Thyroid gland (tissue), 4 donors: ENCODE data around the gene GLRB. TPM values are rescaled to one million over a fixed set of nuclear protein-coding genes. Genes with fewer than 3 reads are reported as not detected.

Experiments
- DNase-seq, 2 donors: peaks; one replicate each; pipeline ENCODE4 v3.0.0-alpha.2; 2019
- H3K27ac ChIP-seq, 3 donors: fragments of 200-600 bp; sonication (generic); 1 replicate in 2 of 3; 2 replicates in 1 of 3; pipeline ENCODE4 v1.5.1; 2016 to 2019; ENCODE audit warnings: mild to moderate bottlenecking in 1 of 3, moderate library complexity in 1 of 3
- H3K27me3 ChIP-seq: fragments of 200-600 bp; sonication (generic); one replicate; pipeline ENCODE4 v1.5.1; 2019
- H3K36me3 ChIP-seq, 2 donors: fragments of 200-600 bp; sonication (generic); one replicate each; pipeline ENCODE4 v1.5.1; 2016 to 2019
- H3K4me1 ChIP-seq, 2 donors: fragments of 200-600 bp; sonication (generic); one replicate each; pipeline ENCODE4 v1.5.1; 2017 to 2019
- H3K4me3 ChIP-seq, 3 donors: fragments of 200-600 bp; sonication (generic); replicated peaks in 1 of 3; 1 replicate in 2 of 3; 2 replicates in 1 of 3; pipeline ENCODE4 v1.5.1; 2016; ENCODE audit warnings: mild to moderate bottlenecking in 1 of 3
- H3K9me3 ChIP-seq: fragments of 200-600 bp; sonication (generic); one replicate; pipeline ENCODE4 v1.5.1; 2017
- POLR2A ChIP-seq, 2 donors: fragments of 450-650 bp; IDR thresholded peaks; one replicate each; pipeline ENCODE4 v1.6.1; 2017; ENCODE audit warnings: antibody characterized with exemption in 2 of 2, mild to moderate bottlenecking in 2 of 2, moderate library complexity in 1 of 2
- WGBS, 2 donors: methylation state at CpG; one replicate each; pipeline ENCODE4 v1.1.5; 2017; 5-methylcytosine and 5-hydroxymethylcytosine counted together
- intact Hi-C: fragments of 100-400 bp; cut with DNase I; formaldehyde crosslinking; loops from one replicate; pipeline ENCODE4 v1.15.1; 2023
- total RNA-seq, 4 donors: library from RNA; depleted of rRNA; stranded (reverse); fragments of >200 nt; gene quantifications; one replicate each; pipeline ENCODE4 v1.2.3, GENCODE V29; 2016
- TF ChIP-seq, protein P1 (sequence below), 6 experiments: fragments of 200-600 bp in 3 of 6; fragments of 450-650 bp in 3 of 6; sonication (generic) in 3 of 6; IDR thresholded peaks; one replicate each; pipeline ENCODE4 v1.5.1; 2016 to 2019; ENCODE audit warnings: antibody characterized with exemption in 6 of 6, mild to moderate bottlenecking in 2 of 6, inconsistent platforms in 1 of 6, moderate library complexity in 1 of 6

GLRB gene
- total RNA-seq, 4 donors from 2014 or later, result 0.54 to 5.1 (median 0.94) TPM

DNA sequence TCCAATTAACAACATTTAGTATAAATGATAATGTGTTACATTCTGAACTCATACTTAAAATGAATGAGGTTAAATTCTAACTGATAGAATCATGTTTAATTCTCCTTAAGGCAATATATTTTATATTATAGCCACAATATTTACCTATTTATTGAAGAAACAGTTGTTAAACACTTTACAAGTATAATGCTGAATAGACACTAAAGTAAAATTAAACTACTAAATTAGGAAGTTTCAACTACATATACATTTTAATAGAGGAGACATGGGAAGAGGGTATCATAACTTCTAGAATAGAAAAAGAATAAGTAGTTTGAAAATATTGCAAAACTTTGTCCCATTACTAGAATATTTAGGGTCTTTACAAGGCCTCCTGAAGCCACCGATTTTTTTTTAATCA, 108.3 kb downstream of the GLRB start:
- intact Hi-C loops, result no loop called here
- Histone ChIP-seq H3K36me3 (no peaks in the 10 kb centered on the region), H3K4me1 (no peaks in the 10 kb centered on the region), H3K27ac (no peak overlapping the region), H3K4me3 (no peak overlapping the region), H3K9me3 (no peaks in the 10 kb centered on the region), H3K27me3 (no peaks in the 10 kb centered on the region)
- WGBS, 2 donors, result 84 to 88% methylated on average over 1 of the region's 1 CpG
- TF ChIP-seq, protein P1, sequence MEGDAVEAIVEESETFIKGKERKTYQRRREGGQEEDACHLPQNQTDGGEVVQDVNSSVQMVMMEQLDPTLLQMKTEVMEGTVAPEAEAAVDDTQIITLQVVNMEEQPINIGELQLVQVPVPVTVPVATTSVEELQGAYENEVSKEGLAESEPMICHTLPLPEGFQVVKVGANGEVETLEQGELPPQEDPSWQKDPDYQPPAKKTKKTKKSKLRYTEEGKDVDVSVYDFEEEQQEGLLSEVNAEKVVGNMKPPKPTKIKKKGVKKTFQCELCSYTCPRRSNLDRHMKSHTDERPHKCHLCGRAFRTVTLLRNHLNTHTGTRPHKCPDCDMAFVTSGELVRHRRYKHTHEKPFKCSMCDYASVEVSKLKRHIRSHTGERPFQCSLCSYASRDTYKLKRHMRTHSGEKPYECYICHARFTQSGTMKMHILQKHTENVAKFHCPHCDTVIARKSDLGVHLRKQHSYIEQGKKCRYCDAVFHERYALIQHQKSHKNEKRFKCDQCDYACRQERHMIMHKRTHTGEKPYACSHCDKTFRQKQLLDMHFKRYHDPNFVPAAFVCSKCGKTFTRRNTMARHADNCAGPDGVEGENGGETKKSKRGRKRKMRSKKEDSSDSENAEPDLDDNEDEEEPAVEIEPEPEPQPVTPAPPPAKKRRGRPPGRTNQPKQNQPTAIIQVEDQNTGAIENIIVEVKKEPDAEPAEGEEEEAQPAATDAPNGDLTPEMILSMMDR (IDR thresholded peaks at IDR 0.05), result no peak
- no peak for TF ChIP-seq POLR2A (IDR thresholded peaks at IDR 0.05)
- no peak for DNase-seq

GRCh38 chr4:157185363-157185762, 109.4 kb downstream of the GLRB start:
- H3K27ac ChIP-seq, result no peak overlapping the region
- H3K9me3 ChIP-seq, result no peaks in the 10 kb centered on the region
- no peak for DNase-seq
- H3K27me3 ChIP-seq, result no peaks in the 10 kb centered on the region
- intact Hi-C loops, result no loop called here
- H3K4me3 ChIP-seq, result no peak overlapping the region
- no peaks in the 10 kb centered on the region for H3K4me1 ChIP-seq
- no peaks in the 10 kb centered on the region for H3K36me3 ChIP-seq
- TF ChIP-seq POLR2A (IDR thresholded peaks at IDR 0.05), result no peak
- TF ChIP-seq, protein P1 (IDR thresholded peaks at IDR 0.05), result no peak

DNA sequence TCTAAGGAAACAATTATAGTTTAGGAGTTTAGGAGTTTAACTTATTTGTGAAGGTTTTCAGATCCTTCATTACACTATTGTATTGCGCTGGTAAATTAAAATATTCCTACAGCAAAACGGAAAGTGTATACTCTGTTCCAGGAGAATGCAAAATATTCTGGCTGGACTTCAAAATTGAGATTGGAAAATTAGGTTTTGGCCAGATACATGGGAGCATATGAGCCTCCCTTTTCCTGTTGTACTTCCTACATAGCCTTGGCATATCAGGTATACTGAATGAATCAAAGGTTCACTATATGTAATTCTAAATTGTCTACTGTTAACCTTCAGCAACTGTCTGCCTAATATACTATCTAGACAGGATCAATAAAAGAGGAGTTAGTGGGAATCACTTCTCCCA, 119.4 kb downstream of the GLRB start:
- no peaks in the 10 kb centered on the region for H3K4me1 ChIP-seq
- intact Hi-C loops, result no loop called here
- no peaks in the 10 kb centered on the region for H3K36me3 ChIP-seq
- no peak overlapping the region for H3K4me3 ChIP-seq
- H3K27ac ChIP-seq, result no peak overlapping the region
- H3K27me3 ChIP-seq, result no peaks in the 10 kb centered on the region
- H3K9me3 ChIP-seq, result no peaks in the 10 kb centered on the region
- DNase-seq, result no peak
- TF ChIP-seq POLR2A (IDR thresholded peaks at IDR 0.05), result no peak
- TF ChIP-seq, protein P1 (IDR thresholded peaks at IDR 0.05), result no peak
- WGBS, 2 donors, result 80 to 84% methylated on average over 2 of the region's 2 CpGs

GRCh38 chr4:157196046-157196445, 120.1 kb downstream of the GLRB start:
- 86 to 92% methylated on average over 1 of the region's 1 CpG for WGBS, 2 donors
- TF ChIP-seq, protein P1 (IDR thresholded peaks at IDR 0.05), result no peak
- TF ChIP-seq POLR2A (IDR thresholded peaks at IDR 0.05), result no peak
- Histone ChIP-seq H3K4me1 (no peaks in the 10 kb centered on the region), H3K36me3 (no peaks in the 10 kb centered on the region), H3K9me3 (no peaks in the 10 kb centered on the region), H3K4me3 (no peak overlapping the region), H3K27ac (no peak overlapping the region), H3K27me3 (no peaks in the 10 kb centered on the region)
- intact Hi-C loops, result no loop called here
- no peak for DNase-seq

GRCh38 chr4:157204634-157205244, 128.8 kb downstream of the GLRB start:
- Histone ChIP-seq H3K27me3 (no peaks in the 10 kb centered on the region), H3K9me3 (no peaks in the 10 kb centered on the region), H3K27ac (no peak overlapping the region), H3K36me3 (no peaks in the 10 kb centered on the region), H3K4me1 (no peaks in the 10 kb centered on the region), H3K4me3 (no peak overlapping the region)
- no peak for TF ChIP-seq POLR2A (IDR thresholded peaks at IDR 0.05)
- TF ChIP-seq, protein P1 (IDR thresholded peaks at IDR 0.05), result peak in 2 of 6 experiments; percentile 13 to 38
- 75 to 78% methylated on average over 17 of the region's 17 CpGs for whole genome bisulfite sequencing, 2 donors
- DNase-seq, result peak in 1 of 2 donors; percentile 32
- intact Hi-C loops, result no loop called here
